Ascending aorta (tissue), 2 donors: ENCODE results near the gene ADRM1. TPM values are rescaled to one million over a fixed set of nuclear protein-coding genes. Genes with fewer than 3 reads are reported as not detected.

ENCODE experiments used
- DNase-seq, 2 donors: peaks; one replicate each; pipeline ENCODE4 v3.0.0-alpha.2; 2019; ENCODE audit warnings: low spot score in 2 of 2
- H3K27ac ChIP-seq, 2 donors: fragments of 200-600 bp; sonication (generic); one replicate each; pipeline ENCODE4 v1.5.1; 2016 to 2017; ENCODE audit warnings: mild to moderate bottlenecking in 1 of 2
- H3K27me3 ChIP-seq: fragments of 200-600 bp; sonication (generic); one replicate; pipeline ENCODE4 v1.5.1; 2017
- H3K36me3 ChIP-seq, 2 donors: fragments of 200-600 bp; sonication (generic); one replicate each; pipeline ENCODE4 v1.5.1; 2016
- H3K4me1 ChIP-seq, 2 donors: fragments of 200-600 bp; sonication (generic); one replicate each; pipeline ENCODE4 v1.5.1; 2016 to 2017; ENCODE audit warnings: mild to moderate bottlenecking in 1 of 2
- H3K4me3 ChIP-seq, 2 donors: fragments of 200-600 bp; sonication (generic); one replicate each; pipeline ENCODE4 v1.5.1; 2016 to 2017; ENCODE audit warnings: mild to moderate bottlenecking in 1 of 2
- H3K9me3 ChIP-seq, 2 donors: fragments of 200-600 bp; sonication (generic); one replicate each; pipeline ENCODE4 v1.5.1; 2016
- intact Hi-C: fragments of 100-400 bp; cut with DNase I; formaldehyde crosslinking; loops from one replicate; pipeline ENCODE4 v1.15.1; 2023
- total RNA-seq: library from RNA; depleted of rRNA; stranded (reverse); fragments of >200 nt; gene quantifications from one replicate; pipeline ENCODE4 v1.1.0, GENCODE V29; 2016
- TF ChIP-seq, protein P1 (sequence below), 3 experiments: fragments of 200-600 bp in 2 of 3; fragments of 450-650 bp in 1 of 3; sonication (generic) in 2 of 3; IDR thresholded peaks; one replicate each; pipeline ENCODE4 v1.5.1; 2016 to 2019; ENCODE audit warnings: antibody characterized with exemption in 3 of 3, mild to moderate bottlenecking in 1 of 3, moderate library complexity in 1 of 3

Gene ADRM1
- total RNA-seq, 1 donor from 2014 or later: 236 TPM

DNA sequence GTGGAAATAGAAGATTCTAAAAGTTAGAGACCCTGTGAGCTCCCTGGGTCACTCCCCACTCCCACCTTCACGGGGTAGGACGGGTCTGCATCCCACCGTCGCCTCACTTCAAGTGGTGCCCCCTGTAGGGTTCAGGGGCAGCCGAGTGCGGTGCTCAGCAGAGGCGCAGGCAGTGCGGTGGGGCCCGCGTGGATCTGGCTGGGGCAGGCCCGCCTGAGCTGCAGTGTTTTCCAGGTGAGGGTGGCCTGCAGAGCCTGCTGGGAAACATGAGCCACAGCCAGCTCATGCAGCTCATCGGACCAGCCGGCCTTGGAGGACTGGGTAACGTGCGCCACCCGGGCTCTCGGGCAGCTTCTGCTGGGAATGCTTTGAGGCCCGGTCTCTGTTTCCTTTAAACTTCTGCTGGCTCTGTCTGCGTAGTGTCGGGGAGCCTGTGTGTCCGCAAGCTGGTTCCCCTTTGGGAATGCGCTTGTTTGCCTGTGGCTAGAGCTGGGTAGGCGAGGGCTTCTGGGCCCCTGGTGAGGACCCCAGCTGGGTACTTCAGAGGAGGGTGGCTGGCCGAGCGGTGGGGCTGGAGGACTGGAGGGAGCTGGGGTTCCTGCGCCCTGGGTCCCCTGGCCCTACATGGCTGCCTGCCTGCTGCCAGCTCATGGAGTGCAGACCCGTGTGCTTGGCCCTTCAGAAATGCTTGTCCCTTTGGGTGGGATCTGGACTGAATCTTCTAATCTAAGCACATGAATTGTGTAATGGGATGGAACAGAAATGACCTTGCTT is 3.8 kb downstream of the ADRM1 start:
- Histone ChIP-seq H3K36me3 (peaks cover 60 to 77% of the 10 kb centered on the region in 2 donors), H3K27ac (no peak overlapping the region), H3K27me3 (no peaks in the 10 kb centered on the region), H3K4me1 (peaks cover 12 to 20% of the 10 kb centered on the region in 2 donors), H3K4me3 (no peak overlapping the region), H3K9me3 (no peaks in the 10 kb centered on the region)
- no peak for DNase-seq
- intact Hi-C loops: no loop called here
- TF ChIP-seq, protein P1, sequence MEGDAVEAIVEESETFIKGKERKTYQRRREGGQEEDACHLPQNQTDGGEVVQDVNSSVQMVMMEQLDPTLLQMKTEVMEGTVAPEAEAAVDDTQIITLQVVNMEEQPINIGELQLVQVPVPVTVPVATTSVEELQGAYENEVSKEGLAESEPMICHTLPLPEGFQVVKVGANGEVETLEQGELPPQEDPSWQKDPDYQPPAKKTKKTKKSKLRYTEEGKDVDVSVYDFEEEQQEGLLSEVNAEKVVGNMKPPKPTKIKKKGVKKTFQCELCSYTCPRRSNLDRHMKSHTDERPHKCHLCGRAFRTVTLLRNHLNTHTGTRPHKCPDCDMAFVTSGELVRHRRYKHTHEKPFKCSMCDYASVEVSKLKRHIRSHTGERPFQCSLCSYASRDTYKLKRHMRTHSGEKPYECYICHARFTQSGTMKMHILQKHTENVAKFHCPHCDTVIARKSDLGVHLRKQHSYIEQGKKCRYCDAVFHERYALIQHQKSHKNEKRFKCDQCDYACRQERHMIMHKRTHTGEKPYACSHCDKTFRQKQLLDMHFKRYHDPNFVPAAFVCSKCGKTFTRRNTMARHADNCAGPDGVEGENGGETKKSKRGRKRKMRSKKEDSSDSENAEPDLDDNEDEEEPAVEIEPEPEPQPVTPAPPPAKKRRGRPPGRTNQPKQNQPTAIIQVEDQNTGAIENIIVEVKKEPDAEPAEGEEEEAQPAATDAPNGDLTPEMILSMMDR (IDR thresholded peaks at IDR 0.05): no peak

DNA sequence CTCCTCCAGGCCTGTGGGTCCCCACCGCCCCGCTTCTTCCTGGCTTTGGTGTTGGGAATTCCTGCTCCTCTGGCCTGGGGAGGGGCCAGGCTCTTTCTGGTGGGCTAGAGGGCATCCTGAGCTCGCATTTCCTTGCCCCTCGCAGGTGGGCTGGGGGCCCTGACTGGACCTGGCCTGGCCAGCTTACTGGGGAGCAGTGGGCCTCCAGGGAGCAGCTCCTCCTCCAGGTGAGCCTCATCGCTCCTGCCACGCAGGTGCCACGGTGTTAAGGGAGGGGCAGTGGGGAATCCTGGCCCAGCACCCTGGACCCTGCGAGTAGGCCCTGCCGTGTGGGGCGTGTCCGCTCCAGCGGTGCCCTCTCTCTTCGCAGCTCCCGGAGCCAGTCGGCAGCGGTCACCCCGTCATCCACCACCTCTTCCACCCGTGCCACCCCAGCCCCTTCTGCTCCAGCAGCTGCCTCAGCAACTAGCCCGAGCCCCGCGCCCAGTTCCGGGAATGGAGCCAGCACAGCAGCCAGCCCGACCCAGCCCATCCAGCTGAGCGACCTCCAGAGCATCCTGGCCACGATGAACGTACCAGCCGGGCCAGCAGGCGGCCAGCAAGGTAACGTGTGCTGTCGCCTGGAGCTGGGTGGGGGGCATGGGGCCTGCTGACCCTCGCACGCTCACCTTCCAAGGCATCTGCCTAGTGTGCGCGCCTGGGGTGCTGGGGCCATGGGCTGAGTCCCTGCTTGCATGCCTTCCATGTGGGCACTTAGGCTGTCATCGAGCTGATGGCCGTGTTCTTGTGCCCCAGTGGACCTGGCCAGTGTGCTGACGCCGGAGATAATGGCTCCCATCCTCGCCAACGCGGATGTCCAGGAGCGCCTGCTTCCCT is 4.7 kb downstream of the ADRM1 start:
- Histone ChIP-seq H3K36me3 (peaks cover 68 to 85% of the 10 kb centered on the region in 2 donors), H3K27me3 (no peaks in the 10 kb centered on the region), H3K4me3 (no peak overlapping the region), H3K27ac (no peak overlapping the region), H3K4me1 (peaks cover 12 to 20% of the 10 kb centered on the region in 2 donors), H3K9me3 (no peaks in the 10 kb centered on the region)
- intact Hi-C loops: no loop called here
- TF ChIP-seq, protein P1 (IDR thresholded peaks at IDR 0.05): no peak
- no peak for DNase-seq

DNA sequence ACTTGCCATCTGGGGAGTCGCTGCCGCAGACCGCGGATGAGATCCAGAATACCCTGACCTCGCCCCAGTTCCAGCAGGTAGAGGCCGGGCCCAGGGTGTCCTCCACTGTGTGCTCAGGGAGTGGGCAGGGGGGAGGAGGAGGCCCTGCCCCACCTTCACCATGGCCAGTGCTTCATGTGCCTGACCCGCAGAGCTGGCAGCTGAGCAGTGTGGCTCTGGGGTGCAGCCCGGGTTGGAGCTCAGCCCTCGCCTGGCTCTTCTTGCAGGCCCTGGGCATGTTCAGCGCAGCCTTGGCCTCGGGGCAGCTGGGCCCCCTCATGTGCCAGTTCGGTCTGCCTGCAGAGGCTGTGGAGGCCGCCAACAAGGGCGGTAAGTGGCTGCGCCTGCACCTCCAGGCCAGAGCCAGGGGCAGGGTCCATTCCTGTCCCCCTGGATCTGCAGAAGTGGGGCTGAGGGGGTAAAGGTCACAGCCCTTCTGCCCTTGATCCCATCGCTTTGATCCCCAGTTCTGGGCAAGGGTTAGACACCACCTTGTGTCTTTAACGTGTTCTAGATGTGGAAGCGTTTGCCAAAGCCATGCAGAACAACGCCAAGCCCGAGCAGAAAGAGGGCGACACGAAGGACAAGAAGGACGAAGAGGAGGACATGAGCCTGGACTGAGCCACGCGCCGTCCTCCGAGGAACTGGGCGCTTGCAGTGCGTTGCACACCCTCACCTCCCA is 5.5 kb downstream of the ADRM1 start:
- Histone ChIP-seq H3K4me1 (peaks cover 12 to 19% of the 10 kb centered on the region in 2 donors), H3K27me3 (no peaks in the 10 kb centered on the region), H3K36me3 (peaks cover 76 to 93% of the 10 kb centered on the region in 2 donors), H3K9me3 (no peaks in the 10 kb centered on the region), H3K4me3 (no peak overlapping the region), H3K27ac (no peak overlapping the region)
- intact Hi-C loops: no loop called here
- TF ChIP-seq, protein P1 (IDR thresholded peaks at IDR 0.05): no peak
- DNase-seq: no peak

DNA sequence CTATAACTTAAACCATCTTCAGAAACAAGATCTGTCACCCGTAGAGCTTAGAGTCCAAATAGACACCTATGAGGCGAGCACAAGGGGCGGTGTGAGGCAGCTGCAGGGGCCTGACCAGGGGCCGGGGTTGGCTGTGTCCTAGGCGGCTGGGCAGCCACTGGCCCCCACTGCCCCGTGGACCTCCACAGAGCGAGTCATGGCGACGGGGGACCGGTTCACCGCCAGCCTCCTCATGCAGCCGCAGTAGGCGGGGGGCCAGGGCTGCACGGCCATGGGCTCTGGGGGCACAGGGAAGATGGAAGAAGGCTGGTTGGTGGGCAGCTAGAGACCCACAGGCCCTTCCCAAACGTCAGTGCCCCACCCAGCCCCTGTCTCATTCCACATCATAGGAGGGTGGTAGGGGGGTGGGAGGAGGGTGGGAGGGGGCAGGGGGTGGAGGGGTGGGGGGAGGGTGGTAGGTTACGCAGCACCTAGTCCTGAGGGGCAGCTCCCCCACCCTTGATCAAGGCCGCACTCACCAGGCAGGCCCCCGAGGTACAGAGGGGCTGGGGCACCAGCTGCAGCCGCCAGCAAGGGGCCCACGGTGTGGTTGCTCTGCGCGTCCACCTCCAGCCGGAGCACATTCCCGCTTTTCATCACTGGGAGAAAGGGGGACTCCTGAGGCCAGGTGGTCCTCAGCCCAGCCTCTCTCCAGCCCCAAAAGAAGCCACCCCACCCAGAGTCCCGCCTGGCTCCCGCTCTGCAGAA is 6.6 kb downstream of the ADRM1 start:
- DNase-seq: no peak
- intact Hi-C loops: no loop called here
- no peaks in the 10 kb centered on the region for H3K27me3 ChIP-seq
- H3K9me3 ChIP-seq: no peaks in the 10 kb centered on the region
- H3K36me3 ChIP-seq: peaks cover 85 to 97% of the 10 kb centered on the region in 2 donors
- no peak overlapping the region for H3K4me3 ChIP-seq
- no peak overlapping the region for H3K27ac ChIP-seq
- TF ChIP-seq, protein P1 (IDR thresholded peaks at IDR 0.05): no peak
- H3K4me1 ChIP-seq: peaks cover 2 to 8% of the 10 kb centered on the region in 2 donors
